Umbilical cord (tissue), 1 donor: Measurements from ENCODE around the gene GPR180. TPM values are rescaled to one million over a fixed set of nuclear protein-coding genes. Genes with fewer than 3 reads are reported as not detected.

ENCODE experiments used
- total RNA-seq: library from RNA; depleted of rRNA; stranded (reverse); fragments of >200 nt; gene quantifications from one replicate; pipeline ENCODE4 v1.2.3, GENCODE V29; 2014; ENCODE audit warnings: low replicate concordance; ENCODE audit not compliant: insufficient read depth

GPR180 gene
- total RNA-seq, 1 donor from 2014 or later, result 13.2 TPM

Other genes starting within 250 kb of the GPR180 start
- 5.8 TPM for gene DCT, start 122.2 kb upstream of the GPR180 start, total RNA-seq
- 7.9 TPM for gene TGDS, start 5.7 kb upstream of the GPR180 start, total RNA-seq
- gene SOX21, start 110.7 kb downstream of the GPR180 start, total RNA-seq, result 0.24 TPM